ENCODE data around the gene DNAJB1. TPM values are rescaled to one million over a fixed set of nuclear protein-coding genes. Genes with fewer than 3 reads are reported as not detected.

DNAJB1 gene
- polyA plus RNA-seq, 1 donor (not counting 4 experiments of a cell fraction or from before 2014, with no cell fraction given): 265 TPM

GRCh38 chr19:14494910-14495671 lies 23.1 kb downstream of the DNAJB1 start:
- Histone ChIP-seq H3K4me2 (ENCODE audit: control insufficient read depth, extremely low read depth, insufficient read depth, low read depth, low read length) (peak overlapping the region; percentile 93), H3K27ac (ENCODE audit: control insufficient read depth, insufficient read depth, low read length) (peak overlapping the region; percentile 81), H3K4me3 (ENCODE audit: control insufficient read depth in 2 of 3, extremely low read depth in 1 of 3, insufficient read depth in 2 of 3, low read depth in 1 of 3, low read length in 3 of 3) (peak overlapping the region; percentile 92 to 95 (median 94)), H3K27me3 (ENCODE audit: control insufficient read depth, extremely low read depth, insufficient read depth, low read length) (no peaks in the 10 kb centered on the region), H3K36me3 (ENCODE audit: control insufficient read depth in 2 of 2, extremely low read depth in 1 of 2, insufficient read depth in 2 of 2, low read length in 2 of 2) (peaks cover 7 to 14% of the 10 kb centered on the region in 2 experiments), H3K79me2 (ENCODE audit: control insufficient read depth, insufficient read depth, low read length) (peaks cover 44% of the 10 kb centered on the region), H4K20me1 (ENCODE audit: control insufficient read depth, extremely low read depth, insufficient read depth, low read length) (peaks cover 10% of the 10 kb centered on the region), H3K9me3 (ENCODE audit: control insufficient read depth, low read depth, low read length) (no peaks in the 10 kb centered on the region), H3K9me1 (ENCODE audit: control insufficient read depth, extremely low read depth, insufficient read depth, low read length) (no peaks in the 10 kb centered on the region), H3K9ac (ENCODE audit: control insufficient read depth, extremely low read depth, insufficient read depth, low read length) (peak overlapping the region; percentile 86), H2AFZ (ENCODE audit: control insufficient read depth, low read length) (peak overlapping the region; percentile 9), H3K4me1 (ENCODE audit: control insufficient read depth, extremely low read depth, insufficient read depth, low read length) (peaks cover 27% of the 10 kb centered on the region)
- dilution Hi-C loops (cut with MboI; ENCODE audit: extremely low pct_ligation_motif_present, low sequenced_read_pairs): no loop called here
- no peak for DNase-seq (ENCODE audit: low read depth, low spot score)
- no peak for FAIRE-seq
- TF ChIP-seq CTCF (optimal IDR thresholded peaks at IDR 0.05 in 1 of 3, IDR thresholded peaks at IDR 0.05 in 1 of 3, conservative IDR thresholded peaks at IDR 0.05 in 1 of 3; ENCODE audit: extremely low read depth in 1 of 3, insufficient read depth in 2 of 3, low read length in 3 of 3) (no peak), EZH2 (IDR thresholded peaks at IDR 0.05; ENCODE audit: low read length) (no peak)

- peaks cover 12 to 16% of the 10 kb centered on the region in 2 experiments for H3K36me3 ChIP-seq (ENCODE audit: control insufficient read depth in 2 of 2, extremely low read depth in 1 of 2, insufficient read depth in 2 of 2, low read length in 2 of 2)
- no peaks in the 10 kb centered on the region for H3K27me3 ChIP-seq (ENCODE audit: control insufficient read depth, extremely low read depth, insufficient read depth, low read length)
- peaks cover 27% of the 10 kb centered on the region for H3K4me1 ChIP-seq (ENCODE audit: control insufficient read depth, extremely low read depth, insufficient read depth, low read length)
- H2AFZ ChIP-seq (ENCODE audit: control insufficient read depth, low read length): no peak overlapping the region
- no peak for TF ChIP-seq CTCF (optimal IDR thresholded peaks at IDR 0.05 in 1 of 3, IDR thresholded peaks at IDR 0.05 in 1 of 3, conservative IDR thresholded peaks at IDR 0.05 in 1 of 3; ENCODE audit: extremely low read depth in 1 of 3, insufficient read depth in 2 of 3, low read length in 3 of 3)
- TF ChIP-seq EZH2 (IDR thresholded peaks at IDR 0.05; ENCODE audit: low read length): no peak
- H3K9me1 ChIP-seq (ENCODE audit: control insufficient read depth, extremely low read depth, insufficient read depth, low read length): no peaks in the 10 kb centered on the region
- FAIRE-seq: no peak
- H3K9ac ChIP-seq (ENCODE audit: control insufficient read depth, extremely low read depth, insufficient read depth, low read length): peak overlapping the region; percentile 86
- no peak for DNase-seq (ENCODE audit: low read depth, low spot score)
- H3K27ac ChIP-seq (ENCODE audit: control insufficient read depth, insufficient read depth, low read length): peak overlapping the region; percentile 81
- dilution Hi-C loops (cut with MboI; ENCODE audit: extremely low pct_ligation_motif_present, low sequenced_read_pairs): no loop called here
- peak overlapping the region; percentile 92 to 95 (median 94) for H3K4me3 ChIP-seq (ENCODE audit: control insufficient read depth in 2 of 3, extremely low read depth in 1 of 3, insufficient read depth in 2 of 3, low read depth in 1 of 3, low read length in 3 of 3)
- H4K20me1 ChIP-seq (ENCODE audit: control insufficient read depth, extremely low read depth, insufficient read depth, low read length): peaks cover 10% of the 10 kb centered on the region
- H3K4me2 ChIP-seq (ENCODE audit: control insufficient read depth, extremely low read depth, insufficient read depth, low read depth, low read length): peak overlapping the region; percentile 93
- no peaks in the 10 kb centered on the region for H3K9me3 ChIP-seq (ENCODE audit: control insufficient read depth, low read depth, low read length)
- peaks cover 46% of the 10 kb centered on the region for H3K79me2 ChIP-seq (ENCODE audit: control insufficient read depth, insufficient read depth, low read length)
Observed at GRCh38 chr19:14494411-14494810, 23.8 kb downstream of the DNAJB1 start.

Measured in keratinocyte (primary cell).